ENCODE results near the gene CAB39L. TPM values are rescaled to one million over a fixed set of nuclear protein-coding genes. Genes with fewer than 3 reads are reported as not detected.

CAB39L gene
- total and polyA plus RNA-seq, 2 experiments from 2014 or later: 3.3 to 4.4 TPM

GRCh38 chr13:49311816-49312215 lies 132.0 kb downstream of the CAB39L start (continued):
- TF ChIP-seq REST (IDR thresholded peaks at IDR 0.05; ENCODE audit: unreplicated experiment) (no peak), ZNF114 (CRISPR knock-in tag; IDR thresholded peaks at IDR 0.05) (no peak), JUNB (IDR thresholded peaks at IDR 0.05; ENCODE audit: unreplicated experiment) (no peak), EZH2phosphoT487 (IDR thresholded peaks at IDR 0.05; ENCODE audit: unreplicated experiment) (no peak), NANOG (IDR thresholded peaks at IDR 0.05; ENCODE audit: borderline replicate concordance) (no peak)

DNA sequence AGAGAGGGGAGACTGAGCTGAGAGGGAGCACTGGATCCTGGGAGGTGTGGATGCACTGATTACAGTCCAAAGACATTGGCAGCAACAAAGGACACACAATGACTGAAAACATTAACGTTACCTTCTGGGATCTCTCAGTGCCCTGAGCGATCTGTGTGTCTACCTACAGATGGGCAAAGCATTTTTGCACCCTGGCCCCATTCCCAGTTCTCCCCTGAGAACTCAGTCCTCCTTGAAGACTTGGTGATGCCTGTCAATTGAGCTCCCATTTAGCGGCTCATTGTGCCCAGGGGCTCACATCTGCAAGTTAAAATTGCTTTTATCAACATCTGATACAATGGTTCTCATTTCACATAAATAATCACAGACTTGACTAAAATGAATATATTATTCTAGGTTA lies 133.6 kb downstream of the CAB39L start:
- no peaks in the 10 kb centered on the region for H3K4me1 ChIP-seq (ENCODE audit: insufficient read depth)
- H3K27ac Mint-ChIP-seq: no peak overlapping the region

More for the DNA sequence above, 133.6 kb downstream of the CAB39L start:
- Histone ChIP-seq H3K27ac (ENCODE audit: low read depth) (no peak overlapping the region), H4K20me1 (replicated peaks; ENCODE audit: insufficient read depth) (no peaks in the 10 kb centered on the region), H3K9me2 (ENCODE audit: insufficient read depth) (no peaks in the 10 kb centered on the region), H3K36me3 (ENCODE audit: insufficient read depth) (no peaks in the 10 kb centered on the region), H3K79me2 (replicated peaks; ENCODE audit: insufficient read depth) (no peaks in the 10 kb centered on the region), H3K4me2 (no peak overlapping the region), H3F3A (replicated peaks; ENCODE audit: low read depth) (no peaks in the 10 kb centered on the region), H2AFZ (no peak overlapping the region), H3K4me3 (no peak overlapping the region), H3K27me3 (ENCODE audit: insufficient read depth) (no peaks in the 10 kb centered on the region)
- TF ChIP-seq JUNB (IDR thresholded peaks at IDR 0.05; ENCODE audit: unreplicated experiment) (no peak), NANOG (IDR thresholded peaks at IDR 0.05; ENCODE audit: borderline replicate concordance) (no peak), REST (IDR thresholded peaks at IDR 0.05; ENCODE audit: unreplicated experiment) (no peak)
- H3K4me1 Mint-ChIP-seq: peaks cover 11% of the 10 kb centered on the region
- no peak overlapping the region for H3K4me3 Mint-ChIP-seq
- DNase-seq (ENCODE audit: low spot score) (no peak), ATAC-seq (no peak)
- peaks cover 4% of the 10 kb centered on the region for H3K27me3 Mint-ChIP-seq (ENCODE audit: insufficient read depth, low read depth, poor library complexity)
- H3K9me3 Mint-ChIP-seq: no peaks in the 10 kb centered on the region
- no peaks in the 10 kb centered on the region for H3K36me3 Mint-ChIP-seq (ENCODE audit: low read depth)

All from GM23338 (cell line).